Measurements from ENCODE around the gene HBQ1.

DNA sequence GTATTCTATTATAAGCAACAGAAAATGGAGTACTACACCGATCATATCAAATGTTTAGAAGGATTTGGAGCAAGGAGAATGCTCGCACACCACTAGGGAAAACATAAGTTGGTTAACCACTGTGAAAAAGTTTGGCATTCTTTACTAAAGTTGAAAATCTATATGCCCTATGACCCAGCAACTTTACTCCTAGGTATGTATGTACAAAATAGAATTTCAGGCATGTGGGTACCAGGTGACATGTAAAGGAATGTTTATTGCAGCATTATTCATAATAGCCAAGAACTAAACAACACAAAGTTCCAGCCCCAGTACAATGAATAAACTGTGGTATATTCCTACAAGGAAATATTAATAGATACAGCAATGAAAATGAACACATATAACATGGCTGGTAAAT, 33.6 kb upstream of the HBQ1 start:
- TF ChIP-seq, protein P1, sequence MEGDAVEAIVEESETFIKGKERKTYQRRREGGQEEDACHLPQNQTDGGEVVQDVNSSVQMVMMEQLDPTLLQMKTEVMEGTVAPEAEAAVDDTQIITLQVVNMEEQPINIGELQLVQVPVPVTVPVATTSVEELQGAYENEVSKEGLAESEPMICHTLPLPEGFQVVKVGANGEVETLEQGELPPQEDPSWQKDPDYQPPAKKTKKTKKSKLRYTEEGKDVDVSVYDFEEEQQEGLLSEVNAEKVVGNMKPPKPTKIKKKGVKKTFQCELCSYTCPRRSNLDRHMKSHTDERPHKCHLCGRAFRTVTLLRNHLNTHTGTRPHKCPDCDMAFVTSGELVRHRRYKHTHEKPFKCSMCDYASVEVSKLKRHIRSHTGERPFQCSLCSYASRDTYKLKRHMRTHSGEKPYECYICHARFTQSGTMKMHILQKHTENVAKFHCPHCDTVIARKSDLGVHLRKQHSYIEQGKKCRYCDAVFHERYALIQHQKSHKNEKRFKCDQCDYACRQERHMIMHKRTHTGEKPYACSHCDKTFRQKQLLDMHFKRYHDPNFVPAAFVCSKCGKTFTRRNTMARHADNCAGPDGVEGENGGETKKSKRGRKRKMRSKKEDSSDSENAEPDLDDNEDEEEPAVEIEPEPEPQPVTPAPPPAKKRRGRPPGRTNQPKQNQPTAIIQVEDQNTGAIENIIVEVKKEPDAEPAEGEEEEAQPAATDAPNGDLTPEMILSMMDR (IDR thresholded peaks at IDR 0.05; ENCODE audit: low read depth, low read length, poor library complexity, severe bottlenecking) = no peak
- TF ChIP-seq EZH2phosphoT487 (IDR thresholded peaks at IDR 0.05; ENCODE audit: borderline replicate concordance, low read length) = no peak

Measured in DOHH2 (cell line).